Measurements from ENCODE around the gene ELP4.

- no peak for TF ChIP-seq CTCF (IDR thresholded peaks at IDR 0.05; ENCODE audit: insufficient read depth, low read length, poor library complexity, severe bottlenecking)
- TF ChIP-seq EZH2phosphoT487 (conservative IDR thresholded peaks at IDR 0.05; ENCODE audit: low read length), result no peak
These were observed 28.6 kb upstream of the ELP4 start for GRCh38 chr11:31480930-31481329.

All from SU-DHL-6 (cell line).